HG03342 (cell line): ENCODE measurements around the gene MTERF2.

Source experiments
- ATAC-seq: cut with Tn5 transposase; IDR thresholded peaks from one replicate; pipeline ENCODE4 v1.9.1; 2021; ENCODE audit warnings: mild to moderate bottlenecking, moderate library complexity; ENCODE audit not compliant: unreplicated experiment

Gene MTERF2

DNA sequence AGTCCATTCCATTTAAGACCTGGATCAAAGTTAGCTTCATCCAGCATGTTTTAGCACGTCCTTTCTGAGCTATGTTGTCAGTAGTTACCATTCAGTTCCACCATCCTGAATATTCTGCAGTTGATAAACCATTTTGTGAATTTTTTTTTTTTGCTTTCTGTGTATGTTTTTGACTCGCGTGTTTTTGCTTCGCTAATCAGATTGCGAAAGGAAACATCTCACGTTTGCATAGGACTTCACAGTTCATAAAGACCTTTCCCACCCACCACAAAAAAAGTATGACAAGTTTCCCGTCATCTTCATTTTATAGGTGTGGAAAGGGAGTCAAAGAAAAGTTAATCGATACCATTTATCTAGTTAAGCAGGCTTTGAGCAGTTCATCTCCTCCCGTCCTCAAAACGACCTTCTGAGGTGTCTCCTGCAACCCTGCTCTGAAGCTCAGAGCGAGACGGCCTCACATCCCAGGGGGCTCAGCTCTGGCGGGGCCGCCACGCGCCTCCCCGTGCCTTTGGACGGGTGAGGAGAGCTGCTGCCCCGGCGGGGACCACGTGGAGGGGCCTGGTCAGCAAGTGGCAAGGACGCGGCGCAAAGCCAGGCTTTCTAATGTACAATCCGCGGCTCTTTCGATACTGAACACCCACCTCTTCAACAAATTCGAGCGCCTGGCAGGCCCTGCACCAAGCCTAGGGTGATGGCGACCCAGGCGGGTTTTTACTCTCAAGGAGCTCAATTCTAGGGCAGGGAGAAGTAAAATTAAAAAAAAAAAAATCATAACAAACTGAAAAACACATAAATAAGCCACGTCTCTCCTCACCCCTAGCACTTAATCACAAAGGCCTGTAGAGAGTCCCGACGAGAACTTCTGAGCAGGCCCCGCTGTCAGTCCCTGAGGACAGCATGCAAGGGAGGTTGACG is 32.2 kb downstream of the MTERF2 start:
- no peak for ATAC-seq

DNA sequence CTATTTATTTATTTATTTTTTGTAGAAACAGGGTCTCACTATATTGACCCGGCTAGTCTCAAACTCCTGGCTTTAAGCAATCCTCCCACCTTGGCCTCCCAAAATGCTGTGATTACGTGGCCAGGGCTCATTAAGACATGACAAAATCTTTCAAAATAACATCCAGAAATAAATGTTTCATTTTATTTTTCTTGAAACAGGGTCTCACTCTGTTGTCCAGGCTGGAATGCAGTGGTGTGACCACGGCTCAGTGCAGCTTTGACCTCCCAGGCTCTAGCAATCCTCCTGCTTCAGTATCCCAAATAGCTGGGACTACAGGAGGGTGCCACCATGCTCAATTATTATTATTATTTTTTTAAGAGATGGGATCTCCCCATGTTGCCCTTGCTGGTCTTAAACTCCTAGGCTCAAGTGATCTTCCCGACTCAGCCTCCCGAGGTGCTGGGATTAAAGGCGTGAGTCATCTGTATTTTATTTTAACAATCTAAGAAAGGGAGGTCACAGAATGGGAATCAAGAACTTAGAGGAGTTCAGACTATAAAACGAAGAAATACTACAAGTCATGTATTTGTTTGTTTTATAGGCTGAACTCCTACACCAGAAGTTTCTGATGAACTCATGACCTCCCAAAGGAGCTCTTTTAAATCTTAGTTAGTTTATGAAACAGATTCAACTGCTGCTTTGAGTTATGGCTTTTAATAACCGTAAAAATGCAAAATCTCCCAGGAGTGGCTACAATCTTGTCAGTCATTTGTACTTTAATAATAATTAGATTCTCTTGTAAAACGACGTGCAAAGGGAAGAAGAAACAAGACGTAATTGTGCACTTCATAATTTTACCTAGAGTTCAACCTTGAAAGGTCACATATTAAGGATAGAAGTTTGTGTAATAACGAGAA is 33.3 kb downstream of the MTERF2 start:
- ATAC-seq = no peak

DNA sequence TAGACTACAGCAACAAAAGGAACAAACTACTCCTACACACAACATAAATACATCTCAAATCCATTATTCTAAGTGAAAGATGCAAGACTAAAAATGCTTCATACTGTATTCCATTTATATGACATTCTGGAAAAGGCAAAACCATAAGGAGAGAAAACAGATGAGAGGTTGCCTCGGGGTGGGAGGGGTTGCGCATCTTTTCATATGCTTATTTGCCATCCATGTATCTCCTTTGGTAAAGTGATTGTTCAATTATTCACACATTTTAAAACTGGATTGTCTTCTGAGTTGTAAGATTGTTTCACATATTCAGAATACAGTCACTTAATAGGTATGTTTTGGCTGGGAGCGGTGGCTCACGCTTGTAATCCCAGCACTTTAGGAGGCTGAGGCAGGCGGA is 36.4 kb downstream of the MTERF2 start:
- ATAC-seq = no peak

DNA sequence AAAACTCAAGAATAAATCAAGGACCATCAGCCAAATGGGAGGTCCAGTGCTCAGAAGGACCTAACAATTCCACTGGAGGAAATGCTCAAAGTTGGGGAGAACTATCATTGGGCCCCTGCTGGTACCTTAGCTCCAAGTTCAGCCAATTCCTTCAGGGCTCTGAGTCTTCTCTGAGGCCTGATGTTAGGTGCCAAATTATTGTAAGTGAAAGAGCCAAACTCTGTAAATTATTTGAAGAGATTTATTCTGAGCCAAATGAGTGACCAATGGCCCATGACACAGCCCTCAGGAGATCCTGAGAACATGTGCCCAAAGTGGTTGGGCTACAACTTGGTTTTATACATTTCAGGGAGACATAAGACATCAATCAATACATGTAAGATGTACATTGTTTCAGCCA is 39.5 kb downstream of the MTERF2 start:
- no peak for ATAC-seq

DNA sequence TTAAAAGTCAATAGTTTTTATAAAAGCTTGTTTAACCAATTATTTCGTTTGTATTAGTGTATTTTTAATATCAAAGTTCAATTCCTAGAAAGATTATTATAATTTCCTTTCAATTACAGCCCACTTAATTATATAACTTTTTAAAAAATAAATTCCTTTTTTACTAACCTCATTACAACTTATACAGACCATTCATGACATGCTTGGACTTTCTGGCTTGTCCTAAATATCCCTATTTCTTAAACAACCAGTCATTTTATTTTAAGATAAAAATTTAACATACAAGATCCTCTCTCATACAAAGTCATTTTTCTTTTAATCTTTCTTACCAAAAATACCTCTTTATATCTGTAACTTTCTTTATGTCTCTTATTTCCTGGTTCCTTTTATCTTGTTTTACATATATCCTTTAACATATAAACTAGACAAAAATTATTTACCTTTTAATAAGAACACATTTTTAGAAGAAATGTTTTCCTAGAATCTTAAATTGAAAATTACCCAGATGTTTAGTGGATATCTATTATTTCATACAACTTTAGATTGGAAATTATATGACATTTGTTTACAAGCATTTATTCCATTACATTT is 41.6 kb downstream of the MTERF2 start:
- ATAC-seq = no peak

DNA sequence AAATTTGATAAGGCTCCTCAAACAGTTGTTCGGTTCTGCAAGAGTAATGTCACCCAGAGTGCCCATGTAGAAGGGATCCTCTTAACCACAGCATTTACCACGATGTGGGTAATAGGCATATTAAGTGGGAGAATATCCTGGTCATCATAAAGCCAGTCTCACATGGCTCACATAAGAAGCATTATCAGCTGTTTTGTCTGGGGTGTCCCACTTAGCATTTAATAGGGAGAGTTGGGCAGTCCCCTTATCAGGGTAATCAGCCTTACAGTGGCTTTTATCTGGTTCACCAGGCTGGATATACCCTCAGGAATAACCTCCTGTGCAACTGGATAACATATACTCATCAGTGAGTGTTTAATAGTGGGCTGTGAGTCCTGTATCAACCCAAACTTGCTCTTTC is 44.2 kb downstream of the MTERF2 start:
- no peak for ATAC-seq

DNA sequence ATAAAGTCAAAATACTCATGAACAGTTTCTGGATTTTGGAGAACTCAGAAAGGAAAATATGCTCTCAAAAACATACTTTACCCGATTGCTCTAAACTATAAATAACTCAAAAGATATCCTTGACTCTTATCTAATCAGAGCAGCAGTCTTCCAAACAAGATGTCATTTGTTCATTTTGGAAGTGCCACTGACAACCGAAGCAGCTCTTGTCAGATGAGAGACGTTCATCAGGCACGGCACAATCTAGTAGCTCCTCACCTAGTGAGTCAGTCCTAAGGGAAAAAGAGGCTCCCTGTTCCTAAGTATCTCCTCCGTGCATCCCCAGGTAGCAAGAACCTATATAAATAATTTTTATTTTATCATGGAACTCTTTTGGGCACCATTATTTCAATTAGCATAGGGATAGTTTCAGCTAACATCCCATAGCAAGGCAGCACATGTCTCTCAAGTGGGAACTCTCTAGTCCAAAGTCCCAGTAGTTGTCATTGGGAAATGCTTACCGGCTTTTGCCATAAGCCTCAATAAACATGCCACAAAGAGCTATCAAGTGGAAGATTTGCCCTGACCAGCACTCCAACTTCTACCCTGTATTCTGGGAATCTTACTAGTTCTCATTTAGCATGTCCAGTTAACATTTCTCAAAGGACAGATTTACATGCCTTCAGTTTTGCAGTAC is 45.3 kb downstream of the MTERF2 start:
- ATAC-seq = no peak

DNA sequence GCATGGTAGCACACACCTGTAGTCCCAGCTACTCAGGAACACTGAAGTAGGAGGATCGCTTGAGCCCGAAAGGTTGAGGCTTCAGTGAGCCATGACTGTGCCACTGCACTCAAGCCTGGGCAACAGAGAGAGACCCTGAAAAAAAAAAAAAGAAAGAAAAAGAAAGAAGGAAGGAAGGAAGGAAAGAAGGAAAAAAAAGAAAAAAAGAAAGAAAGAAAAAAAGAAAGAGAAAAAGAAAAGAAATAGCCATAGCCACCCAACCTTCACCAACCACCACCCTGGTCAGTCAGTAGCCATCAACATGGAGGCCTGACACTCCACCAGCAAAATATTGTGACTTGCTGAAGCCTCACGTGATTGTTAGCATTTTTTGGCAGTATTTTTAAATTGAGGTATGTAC is 52.7 kb downstream of the MTERF2 start:
- no peak for ATAC-seq
